Middle frontal gyrus (tissue), 1 donor: Measurements from ENCODE around the gene RRBP1.
A peak's percentile ranks its signal among the peaks of the same experiment; 100 is the strongest.

Experiments
- DNase-seq: peaks from one replicate; pipeline ENCODE4 v3.0.0-alpha.2; 2015; ENCODE audit warnings: low spot score; ENCODE audit errors: extremely low spot score

Gene RRBP1

GRCh38 chr20:17583126-17583525, 98.9 kb downstream of the RRBP1 start:
- DNase-seq: no peak

GRCh38 chr20:17580895-17581294, 101.1 kb downstream of the RRBP1 start:
- no peak for DNase-seq

GRCh38 chr20:17579369-17580039, 102.5 kb downstream of the RRBP1 start:
- no peak for DNase-seq

GRCh38 chr20:17576215-17576614, 105.8 kb downstream of the RRBP1 start:
- DNase-seq: no peak

GRCh38 chr20:17573463-17573862, 108.6 kb downstream of the RRBP1 start:
- no peak for DNase-seq

- no peak for DNase-seq
These were observed 109.9 kb downstream of the RRBP1 start for GRCh38 chr20:17572034-17572638.

- no peak for DNase-seq
These were observed 110.9 kb downstream of the RRBP1 start for GRCh38 chr20:17571153-17571527.

- DNase-seq: no peak
These were observed 111.5 kb downstream of the RRBP1 start for GRCh38 chr20:17570347-17571152.

- peak; percentile 86 for DNase-seq
These were observed 112.3 kb downstream of the RRBP1 start, which contains the start of gene DSTN for GRCh38 chr20:17569616-17570346. DSTN (plus strand) TSS chr20:17570075; CDS start chr20:17570209, 134 bp downstream.

GRCh38 chr20:17568972-17569521, 113.0 kb downstream of the RRBP1 start:
- no peak for DNase-seq

GRCh38 chr20:17568045-17568788, 113.8 kb downstream of the RRBP1 start:
- no peak for DNase-seq

GRCh38 chr20:17566345-17566744, 115.7 kb downstream of the RRBP1 start:
- DNase-seq: no peak

GRCh38 chr20:17565169-17565845, 116.7 kb downstream of the RRBP1 start:
- no peak for DNase-seq
